ENCODE results near the gene KLHDC7A. TPM values are rescaled to one million over a fixed set of nuclear protein-coding genes. Genes with fewer than 3 reads are reported as not detected.

Gene KLHDC7A
- total RNA-seq, 2 donors from 2014 or later = not detected

DNA sequence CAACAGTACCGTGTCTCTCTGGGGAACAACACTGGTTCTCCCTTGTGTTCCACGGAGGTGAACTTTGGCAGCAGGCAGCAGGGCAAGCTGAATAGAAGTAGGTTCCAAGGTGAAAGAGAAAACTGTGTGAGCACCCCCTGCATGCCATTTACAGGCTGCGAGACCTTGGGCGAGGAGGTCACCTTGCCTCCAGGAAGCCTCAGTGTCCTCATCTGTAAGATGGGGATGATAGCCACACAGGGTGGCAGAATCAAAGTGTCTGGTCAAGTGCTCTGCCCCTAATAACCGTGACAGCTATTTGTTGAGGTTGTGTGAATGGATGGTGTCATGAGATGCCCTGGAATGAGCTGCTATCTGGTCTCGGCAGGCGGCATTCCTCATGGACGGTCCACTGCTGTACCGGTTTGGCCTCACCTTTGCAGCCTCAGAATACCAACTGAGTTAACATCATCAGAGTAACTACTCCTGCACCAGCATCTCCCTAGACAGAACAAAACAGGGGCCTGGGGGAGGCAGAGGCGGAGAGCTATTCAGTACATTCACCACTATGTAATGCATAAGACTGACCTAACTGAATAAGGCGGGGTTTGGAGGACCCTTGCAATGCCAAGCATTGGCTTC lies 7.4 kb upstream of the KLHDC7A start:
- Histone ChIP-seq H3K4me3 (no peak overlapping the region), H3K27me3 (replicated peaks; ENCODE audit: insufficient read depth) (no peaks in the 10 kb centered on the region), H3K4me1 (ENCODE audit: control insufficient read depth in 1 of 2, low read depth in 2 of 2) (no peaks in the 10 kb centered on the region), H3K36me3 (no peaks in the 10 kb centered on the region), H3K27ac (no peak overlapping the region), H3K9me3 (no peaks in the 10 kb centered on the region)
- ATAC-seq (ENCODE audit: insufficient number of reproducible peaks, low FRiP score, low read depth) (no peak), DNase-seq (ENCODE audit: low spot score) (no peak)
- TF ChIP-seq, protein P1, sequence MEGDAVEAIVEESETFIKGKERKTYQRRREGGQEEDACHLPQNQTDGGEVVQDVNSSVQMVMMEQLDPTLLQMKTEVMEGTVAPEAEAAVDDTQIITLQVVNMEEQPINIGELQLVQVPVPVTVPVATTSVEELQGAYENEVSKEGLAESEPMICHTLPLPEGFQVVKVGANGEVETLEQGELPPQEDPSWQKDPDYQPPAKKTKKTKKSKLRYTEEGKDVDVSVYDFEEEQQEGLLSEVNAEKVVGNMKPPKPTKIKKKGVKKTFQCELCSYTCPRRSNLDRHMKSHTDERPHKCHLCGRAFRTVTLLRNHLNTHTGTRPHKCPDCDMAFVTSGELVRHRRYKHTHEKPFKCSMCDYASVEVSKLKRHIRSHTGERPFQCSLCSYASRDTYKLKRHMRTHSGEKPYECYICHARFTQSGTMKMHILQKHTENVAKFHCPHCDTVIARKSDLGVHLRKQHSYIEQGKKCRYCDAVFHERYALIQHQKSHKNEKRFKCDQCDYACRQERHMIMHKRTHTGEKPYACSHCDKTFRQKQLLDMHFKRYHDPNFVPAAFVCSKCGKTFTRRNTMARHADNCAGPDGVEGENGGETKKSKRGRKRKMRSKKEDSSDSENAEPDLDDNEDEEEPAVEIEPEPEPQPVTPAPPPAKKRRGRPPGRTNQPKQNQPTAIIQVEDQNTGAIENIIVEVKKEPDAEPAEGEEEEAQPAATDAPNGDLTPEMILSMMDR (IDR thresholded peaks at IDR 0.05) = no peak

DNA sequence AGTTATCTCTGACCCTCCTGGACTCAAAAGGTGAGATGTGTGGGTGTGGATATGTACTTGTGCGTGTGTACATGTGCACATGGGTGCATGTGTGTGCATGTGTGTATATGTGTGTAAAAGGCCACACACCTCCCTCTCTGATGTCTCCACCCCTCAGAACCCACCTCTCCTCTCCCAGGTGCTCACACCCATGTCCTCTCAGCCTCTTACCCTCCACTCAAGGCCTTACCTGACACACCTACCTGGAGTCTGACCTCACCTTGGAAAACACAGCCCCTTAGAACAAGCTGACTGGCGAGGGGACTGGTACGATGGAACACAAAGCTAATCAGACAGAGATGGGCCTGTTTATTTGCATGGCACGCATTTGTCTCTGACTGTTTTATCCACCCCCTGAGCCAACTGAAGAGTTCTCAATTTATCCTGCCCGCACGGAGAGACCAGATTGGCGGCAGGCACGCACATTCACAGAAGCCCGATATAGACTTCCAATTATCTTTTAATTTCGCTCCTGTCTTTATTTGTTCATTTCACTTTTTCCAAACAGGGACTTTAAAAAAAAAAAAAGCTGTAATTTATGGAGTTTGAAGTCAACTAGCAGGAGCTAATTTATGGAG lies 6.1 kb upstream of the KLHDC7A start:
- TF ChIP-seq, protein P1 (IDR thresholded peaks at IDR 0.05) = no peak
- ATAC-seq (ENCODE audit: insufficient number of reproducible peaks, low FRiP score, low read depth) = no peak
- Histone ChIP-seq H3K36me3 (no peaks in the 10 kb centered on the region), H3K4me1 (ENCODE audit: control insufficient read depth in 1 of 2, low read depth in 2 of 2) (no peaks in the 10 kb centered on the region), H3K27me3 (replicated peaks; ENCODE audit: insufficient read depth) (no peaks in the 10 kb centered on the region), H3K4me3 (no peak overlapping the region), H3K27ac (no peak overlapping the region), H3K9me3 (no peaks in the 10 kb centered on the region)
- no peak for DNase-seq (ENCODE audit: low spot score)

DNA sequence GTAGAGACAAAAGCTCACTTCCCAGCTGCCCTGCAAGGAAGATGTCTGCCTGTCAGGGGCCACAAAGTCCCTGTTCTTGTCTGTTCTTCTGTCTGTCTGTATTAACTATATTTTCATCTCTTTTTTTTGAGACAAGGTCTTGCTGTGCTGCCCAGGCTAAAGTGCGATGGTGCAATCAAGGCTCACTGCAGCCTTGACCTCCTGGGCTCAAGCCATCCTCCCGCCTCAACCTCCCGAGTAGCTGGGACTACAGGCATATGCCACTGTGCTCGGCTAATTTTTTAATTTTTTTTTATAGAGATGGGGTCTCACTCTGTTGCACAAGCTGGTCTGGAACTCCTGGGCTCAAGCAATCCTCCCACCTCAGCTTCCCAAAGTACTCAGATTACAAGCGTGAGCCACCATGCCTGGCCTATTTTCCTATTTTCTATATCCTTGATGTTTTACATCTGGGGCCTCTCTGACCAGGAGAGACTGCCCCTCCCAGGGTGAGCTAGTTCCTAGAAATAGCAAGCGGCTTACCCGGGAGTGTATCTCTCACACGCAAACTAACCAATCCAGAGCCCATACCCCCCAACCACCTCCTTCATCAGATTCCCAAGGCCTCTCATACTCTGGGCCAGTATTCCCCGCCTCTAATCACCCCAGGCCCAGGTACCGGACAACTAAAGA lies 5.4 kb upstream of the KLHDC7A start:
- Histone ChIP-seq H3K27me3 (replicated peaks; ENCODE audit: insufficient read depth) (no peaks in the 10 kb centered on the region), H3K9me3 (no peaks in the 10 kb centered on the region), H3K4me3 (no peak overlapping the region), H3K4me1 (ENCODE audit: control insufficient read depth in 1 of 2, low read depth in 2 of 2) (no peaks in the 10 kb centered on the region), H3K27ac (no peak overlapping the region), H3K36me3 (no peaks in the 10 kb centered on the region)
- ATAC-seq (ENCODE audit: insufficient number of reproducible peaks, low FRiP score, low read depth) = no peak
- DNase-seq (ENCODE audit: low spot score) = no peak
- TF ChIP-seq, protein P1 (IDR thresholded peaks at IDR 0.05) = no peak

DNA sequence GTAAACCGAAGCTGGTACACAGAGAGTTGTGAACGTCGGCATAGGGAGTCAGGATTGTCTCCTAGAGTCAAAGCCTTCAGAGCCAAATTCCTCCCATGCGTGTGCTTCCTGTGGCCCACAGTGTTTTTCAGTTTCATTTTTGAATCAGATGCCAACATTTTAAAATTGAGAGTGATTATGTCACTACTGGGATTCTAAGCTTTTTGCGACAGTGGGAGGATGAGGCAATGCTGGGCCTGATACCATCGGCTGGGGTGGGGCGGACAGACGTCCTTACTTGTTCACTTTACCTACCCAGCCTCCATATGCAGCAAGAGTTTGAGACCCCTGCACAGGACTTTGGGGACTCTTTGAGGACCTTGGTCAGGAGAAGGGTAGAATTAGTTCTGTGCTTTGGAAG lies 1.3 kb upstream of the KLHDC7A start:
- Histone ChIP-seq H3K9me3 (no peaks in the 10 kb centered on the region), H3K27me3 (replicated peaks; ENCODE audit: insufficient read depth) (no peaks in the 10 kb centered on the region), H3K4me1 (ENCODE audit: control insufficient read depth in 1 of 2, low read depth in 2 of 2) (no peaks in the 10 kb centered on the region), H3K4me3 (no peak overlapping the region), H3K36me3 (no peaks in the 10 kb centered on the region), H3K27ac (no peak overlapping the region)
- DNase-seq (ENCODE audit: low spot score) = no peak
- TF ChIP-seq, protein P1 (IDR thresholded peaks at IDR 0.05) = no peak
- ATAC-seq (ENCODE audit: insufficient number of reproducible peaks, low FRiP score, low read depth) = no peak

DNA sequence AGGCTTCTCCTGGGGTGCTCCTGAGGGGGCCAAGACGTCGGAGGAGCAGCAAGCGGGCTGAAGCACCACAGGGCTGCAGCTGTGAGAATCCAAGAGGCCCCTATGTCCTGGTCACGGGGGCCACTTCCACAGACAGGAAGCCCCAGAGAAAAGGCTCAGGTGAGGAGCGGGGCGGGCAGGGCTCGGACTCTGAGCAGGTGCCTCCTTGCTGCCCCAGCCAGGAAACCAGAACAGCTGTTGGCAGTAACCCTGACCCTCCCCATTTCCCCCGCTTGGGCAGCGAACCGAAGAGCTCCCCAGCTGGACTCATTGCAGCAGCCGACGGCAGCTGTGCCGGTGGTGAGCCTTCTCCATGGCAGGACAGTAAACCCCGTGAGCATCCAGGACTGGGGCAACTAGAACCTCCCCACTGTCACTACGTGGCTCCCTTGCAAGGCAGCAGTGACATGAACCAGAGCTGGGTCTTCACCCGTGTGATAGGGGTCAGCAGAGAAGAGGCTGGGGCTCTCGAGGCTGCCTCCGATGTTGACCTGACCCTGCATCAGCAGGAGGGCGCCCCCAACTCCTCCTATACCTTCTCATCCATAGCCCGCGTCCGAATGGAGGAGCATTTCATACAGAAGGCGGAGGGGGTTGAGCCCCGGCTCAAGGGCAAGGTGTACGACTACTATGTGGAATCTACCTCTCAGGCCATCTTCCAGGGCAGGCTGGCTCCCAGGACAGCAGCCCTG lies 625 bp downstream of the KLHDC7A start:
- DNase-seq (ENCODE audit: low spot score) (no peak), ATAC-seq (ENCODE audit: insufficient number of reproducible peaks, low FRiP score, low read depth) (no peak)
- H3K36me3 ChIP-seq = no peaks in the 10 kb centered on the region
- H3K9me3 ChIP-seq = no peaks in the 10 kb centered on the region
- TF ChIP-seq, protein P1 (IDR thresholded peaks at IDR 0.05) = no peak
- no peaks in the 10 kb centered on the region for H3K27me3 ChIP-seq (replicated peaks; ENCODE audit: insufficient read depth)
- no peak overlapping the region for H3K4me3 ChIP-seq
- no peaks in the 10 kb centered on the region for H3K4me1 ChIP-seq (ENCODE audit: control insufficient read depth in 1 of 2, low read depth in 2 of 2)
- no peak overlapping the region for H3K27ac ChIP-seq
